Dendritic cell treated with granulocyte-macrophage colony-stimulating factor and Interleukin-4, amounts not matched to agents 40 ng/mL and 50 ng/mL, for 4 days (primary cell): ENCODE data around the gene TSEN2.
"Not testable (repeated sequence)": the region's sequence is repeated elsewhere in the genome, so short reads cannot be mapped to it uniquely, and the experiment has no call there.

Experiments
- H3K27ac Mint-ChIP-seq: one replicate; pipeline ENCODE4 v1.8.0; 2022; ENCODE audit warnings: mild to moderate bottlenecking, mixed read lengths
- H3K27me3 Mint-ChIP-seq: one replicate; pipeline ENCODE4 v1.8.0; 2022; ENCODE audit warnings: mild to moderate bottlenecking, mixed read lengths
- H3K36me3 Mint-ChIP-seq: one replicate; pipeline ENCODE4 v1.8.0; 2022; ENCODE audit warnings: low read depth, mixed read lengths
- H3K4me1 Mint-ChIP-seq: one replicate; pipeline ENCODE4 v1.8.0; 2022; ENCODE audit warnings: low read depth, mixed read lengths
- H3K4me3 Mint-ChIP-seq: one replicate; pipeline ENCODE4 v1.8.0; 2022; ENCODE audit warnings: mild to moderate bottlenecking, moderate library complexity, mixed read lengths
- H3K9me3 Mint-ChIP-seq: one replicate; pipeline ENCODE4 v1.8.0; 2022; ENCODE audit warnings: mixed read lengths
- intact Hi-C: fragments of 100-400 bp; cut with micrococcal nuclease; formaldehyde crosslinking; loops from one replicate; pipeline ENCODE4 v1.15.0; 2022

Gene TSEN2

GRCh38 chr3:12512534-12513118, 28.3 kb downstream of the TSEN2 start:
- no peaks in the 10 kb centered on the region for H3K9me3 Mint-ChIP-seq
- H3K4me1 Mint-ChIP-seq: no peaks in the 10 kb centered on the region
- H3K36me3 Mint-ChIP-seq: peaks cover 41% of the 10 kb centered on the region
- H3K4me3 Mint-ChIP-seq: no peak overlapping the region
- intact Hi-C loops: no loop called here
- H3K27me3 Mint-ChIP-seq: no peaks in the 10 kb centered on the region
- no peak overlapping the region for H3K27ac Mint-ChIP-seq

- Mint-ChIP-seq H3K4me3 (no peak overlapping the region), H3K36me3 (peaks cover 32% of the 10 kb centered on the region), H3K9me3 (no peaks in the 10 kb centered on the region), H3K27me3 (no peaks in the 10 kb centered on the region), H3K27ac (no peak overlapping the region), H3K4me1 (no peaks in the 10 kb centered on the region)
- intact Hi-C loops: no loop called here
These were observed 29.6 kb downstream of the TSEN2 start for GRCh38 chr3:12513694-12514446.

- no peaks in the 10 kb centered on the region for H3K4me1 Mint-ChIP-seq
- no peak overlapping the region for H3K27ac Mint-ChIP-seq
- intact Hi-C loops: no loop called here
- H3K36me3 Mint-ChIP-seq: peaks cover 36% of the 10 kb centered on the region
- H3K27me3 Mint-ChIP-seq: no peaks in the 10 kb centered on the region
- H3K9me3 Mint-ChIP-seq: no peaks in the 10 kb centered on the region
- H3K4me3 Mint-ChIP-seq: no peak overlapping the region
These were observed 31.4 kb downstream of the TSEN2 start for GRCh38 chr3:12515631-12516030.

- Mint-ChIP-seq H3K4me3 (no peak overlapping the region), H3K36me3 (peaks cover 42% of the 10 kb centered on the region), H3K27ac (no peak overlapping the region), H3K9me3 (no peaks in the 10 kb centered on the region), H3K4me1 (no peaks in the 10 kb centered on the region), H3K27me3 (no peaks in the 10 kb centered on the region)
- intact Hi-C loops: no loop called here
These were observed 32.6 kb downstream of the TSEN2 start for GRCh38 chr3:12516873-12517272.

- peaks cover 35% of the 10 kb centered on the region for H3K36me3 Mint-ChIP-seq
- intact Hi-C loops: no loop called here
- no peak overlapping the region for H3K4me3 Mint-ChIP-seq
These were observed 34.2 kb downstream of the TSEN2 start for GRCh38 chr3:12518261-12519028.

GRCh38 chr3:12521010-12521409, 36.7 kb downstream of the TSEN2 start:
- Mint-ChIP-seq H3K27me3 (no peaks in the 10 kb centered on the region), H3K9me3 (no peaks in the 10 kb centered on the region), H3K4me1 (no peaks in the 10 kb centered on the region), H3K27ac (no peak overlapping the region), H3K36me3 (peaks cover 42% of the 10 kb centered on the region), H3K4me3 (no peak overlapping the region)
- intact Hi-C loops: no loop called here

More at GRCh38 chr3:12518261-12519028, 34.2 kb downstream of the TSEN2 start:
- Mint-ChIP-seq H3K27me3 (no peaks in the 10 kb centered on the region), H3K27ac (no peak overlapping the region), H3K9me3 (no peaks in the 10 kb centered on the region), H3K4me1 (no peaks in the 10 kb centered on the region)

GRCh38 chr3:12522721-12523120, 38.4 kb downstream of the TSEN2 start:
- Mint-ChIP-seq H3K9me3 (no peaks in the 10 kb centered on the region), H3K27ac (no peak overlapping the region), H3K36me3 (peaks cover 53% of the 10 kb centered on the region), H3K27me3 (no peaks in the 10 kb centered on the region), H3K4me1 (no peaks in the 10 kb centered on the region), H3K4me3 (no peak overlapping the region)
- intact Hi-C loops: no loop called here

GRCh38 chr3:12527757-12528143, 43.5 kb downstream of the TSEN2 start:
- Mint-ChIP-seq H3K4me1 (no peaks in the 10 kb centered on the region), H3K27ac (no peak overlapping the region), H3K36me3 (peaks cover 62% of the 10 kb centered on the region), H3K27me3 (no peaks in the 10 kb centered on the region), H3K4me3 (no peak overlapping the region), H3K9me3 (no peaks in the 10 kb centered on the region)
- intact Hi-C loops: no loop called here

- H3K4me1 Mint-ChIP-seq: no peaks in the 10 kb centered on the region
- intact Hi-C loops: no loop called here
- H3K36me3 Mint-ChIP-seq: peaks cover 54% of the 10 kb centered on the region
- H3K27me3 Mint-ChIP-seq: no peaks in the 10 kb centered on the region
- no peaks in the 10 kb centered on the region for H3K9me3 Mint-ChIP-seq
- no peak overlapping the region for H3K27ac Mint-ChIP-seq
- H3K4me3 Mint-ChIP-seq: no peak overlapping the region
These were observed 47.9 kb downstream of the TSEN2 start for GRCh38 chr3:12532182-12532581.

GRCh38 chr3:12536423-12536822, 52.1 kb downstream of the TSEN2 start:
- Mint-ChIP-seq H3K9me3 (no peaks in the 10 kb centered on the region), H3K4me1 (no peaks in the 10 kb centered on the region), H3K27me3 (no peaks in the 10 kb centered on the region), H3K4me3 (no peak overlapping the region), H3K36me3 (peaks cover 37% of the 10 kb centered on the region), H3K27ac (no peak overlapping the region)
- intact Hi-C loops: no loop called here

GRCh38 chr3:12541625-12542024, 57.3 kb downstream of the TSEN2 start:
- intact Hi-C loops: no loop called here
- no peak overlapping the region for H3K27ac Mint-ChIP-seq
- H3K27me3 Mint-ChIP-seq: peaks cover 3% of the 10 kb centered on the region
- H3K4me1 Mint-ChIP-seq: no peaks in the 10 kb centered on the region
- no peaks in the 10 kb centered on the region for H3K9me3 Mint-ChIP-seq
- H3K36me3 Mint-ChIP-seq: peaks cover 15% of the 10 kb centered on the region
- no peak overlapping the region for H3K4me3 Mint-ChIP-seq

GRCh38 chr3:12543497-12543896, 59.2 kb downstream of the TSEN2 start:
- H3K27ac Mint-ChIP-seq, intact Hi-C loops, H3K4me1 Mint-ChIP-seq, H3K9me3 Mint-ChIP-seq, H3K4me3 Mint-ChIP-seq, H3K27me3 Mint-ChIP-seq: not testable (repeated sequence)
- H3K36me3 Mint-ChIP-seq: peaks cover 15% of the 10 kb centered on the region

- H3K27me3 Mint-ChIP-seq: peaks cover 3% of the 10 kb centered on the region
- H3K36me3 Mint-ChIP-seq: peaks cover 6% of the 10 kb centered on the region
- H3K4me1 Mint-ChIP-seq: no peaks in the 10 kb centered on the region
- no peak overlapping the region for H3K27ac Mint-ChIP-seq
- H3K9me3 Mint-ChIP-seq: no peaks in the 10 kb centered on the region
- intact Hi-C loops: no loop called here
- H3K4me3 Mint-ChIP-seq: no peak overlapping the region
These were observed 60.6 kb downstream of the TSEN2 start for GRCh38 chr3:12544652-12545472.

GRCh38 chr3:12545473-12545791, 61.2 kb downstream of the TSEN2 start, which contains the start of gene MKRN2OS:
MKRN2OS (minus strand) TSS chr3:12545499; CDS start chr3:12545464, 35 bp downstream.
- intact Hi-C loops: no loop called here
- H3K4me1 Mint-ChIP-seq: no peaks in the 10 kb centered on the region
- no peak within 1 kb of the TSS for H3K27ac Mint-ChIP-seq
- no peaks in the 10 kb centered on the region for H3K9me3 Mint-ChIP-seq
- peaks cover 6% of the 10 kb centered on the region for H3K36me3 Mint-ChIP-seq
- no peak within 1 kb of the TSS for H3K4me3 Mint-ChIP-seq
- H3K27me3 Mint-ChIP-seq: peaks cover 5% of the 10 kb centered on the region
